ENCODE results near the gene NHLH2. TPM values are rescaled to one million over a fixed set of nuclear protein-coding genes. Genes with fewer than 3 reads are reported as not detected.

The NHLH2 gene
- total and polyA plus RNA-seq, 4 experiments from 2014 or later, result not detected

DNA sequence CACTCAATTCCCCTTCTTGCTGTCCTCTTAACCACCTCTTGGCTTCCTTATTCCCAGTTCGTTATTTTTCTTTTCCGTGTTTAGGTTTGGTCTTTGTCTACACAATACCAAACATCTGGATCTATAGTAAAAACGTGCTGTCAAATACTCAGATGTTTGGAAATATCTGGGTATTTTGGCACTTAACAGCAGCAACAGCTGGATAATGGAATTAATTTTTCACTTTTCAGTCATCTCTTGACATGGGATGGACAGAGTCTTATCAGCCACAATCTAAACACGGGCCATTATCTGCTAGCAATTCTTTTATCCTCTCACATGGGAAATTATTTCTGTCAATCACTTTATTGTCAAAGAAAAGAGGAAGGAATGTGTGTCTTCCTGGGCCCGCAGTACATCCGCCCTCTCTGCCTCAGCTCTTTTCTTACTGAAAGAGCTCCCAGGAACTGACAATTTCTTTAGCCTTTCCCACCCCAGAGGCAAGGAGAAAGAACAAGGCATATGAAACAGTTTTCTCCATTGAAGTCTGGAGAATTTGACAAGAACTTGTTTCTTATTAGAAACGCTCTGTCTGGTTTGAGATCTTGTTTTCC lies 13.4 kb downstream of the NHLH2 start:
- peak overlapping the region in 2 of 8 donors; percentile 17 to 50 for H3K4me3 Mint-ChIP-seq
- peaks cover 0 to 4% (median under 1%) of the 10 kb centered on the region in 8 donors for H3K9me3 Mint-ChIP-seq
- H3K36me3 ChIP-seq (ENCODE audit: insufficient read depth, low read length), result no peaks in the 10 kb centered on the region
- no peak overlapping the region for H3K4me3 ChIP-seq (ENCODE audit: low read length in 2 of 2)
- peaks cover 9% of the 10 kb centered on the region for H3K27me3 ChIP-seq (ENCODE audit: insufficient read depth, low read length)
- no peak overlapping the region for H3K27ac ChIP-seq (ENCODE audit: low read depth, low read length)
- no peak for DNase-seq
- CTCF ChIA-PET (ENCODE audit: partially characterized antibody), result no interaction called here
- H3K36me3 Mint-ChIP-seq, result no peaks in the 10 kb centered on the region
- H3K4me1 Mint-ChIP-seq, result peaks cover 2 to 11% (median 7%) of the 10 kb centered on the region in 4 donors
- no peaks in the 10 kb centered on the region for H3K4me1 ChIP-seq (ENCODE audit: insufficient read depth, low read length)
- H3K9me3 ChIP-seq (ENCODE audit: control insufficient read depth in 1 of 2, low read length in 2 of 2), result no peaks in the 10 kb centered on the region
- intact Hi-C loops (cut with micrococcal nuclease), result no loop called here
- no peak overlapping the region for H3K27ac Mint-ChIP-seq
- peaks cover 35 to 42% of the 10 kb centered on the region in 2 donors for H3K27me3 Mint-ChIP-seq
- POLR2A ChIA-PET (ENCODE audit: partially characterized antibody), result no interaction called here

DNA sequence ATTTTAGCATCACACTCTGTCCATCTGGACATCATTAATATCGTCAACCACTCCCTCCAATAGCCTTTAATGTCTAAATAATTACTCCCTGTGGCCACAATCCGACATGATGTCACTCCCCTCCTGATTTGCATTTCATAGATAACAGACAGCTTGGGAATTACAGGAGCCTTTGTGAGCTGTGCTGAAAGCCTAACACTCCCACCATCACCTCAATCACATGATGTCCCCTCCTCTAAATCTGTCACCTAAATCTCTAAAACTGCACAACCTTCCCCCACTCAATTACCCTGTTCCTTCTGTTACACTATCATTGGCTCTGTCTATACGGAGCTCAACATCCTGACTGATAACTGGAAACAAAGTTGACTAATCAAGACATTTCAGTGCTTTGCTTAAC lies 14.3 kb downstream of the NHLH2 start:
- intact Hi-C loops (cut with micrococcal nuclease), result no loop called here
- Mint-ChIP-seq H3K4me1 (peaks cover 2 to 11% (median 7%) of the 10 kb centered on the region in 4 donors), H3K36me3 (no peaks in the 10 kb centered on the region), H3K27ac (no peak overlapping the region), H3K4me3 (no peak overlapping the region), H3K9me3 (peaks cover 0 to 6% (median under 1%) of the 10 kb centered on the region in 8 donors), H3K27me3 (peaks cover 33 to 46% of the 10 kb centered on the region in 2 donors)
- Histone ChIP-seq H3K27me3 (ENCODE audit: insufficient read depth, low read length) (peaks cover 9% of the 10 kb centered on the region), H3K4me3 (ENCODE audit: low read length in 2 of 2) (no peak overlapping the region), H3K27ac (ENCODE audit: low read depth, low read length) (no peak overlapping the region), H3K36me3 (ENCODE audit: insufficient read depth, low read length) (no peaks in the 10 kb centered on the region), H3K9me3 (ENCODE audit: control insufficient read depth in 1 of 2, low read length in 2 of 2) (no peaks in the 10 kb centered on the region), H3K4me1 (ENCODE audit: insufficient read depth, low read length) (no peaks in the 10 kb centered on the region)
- ChIA-PET POLR2A (ENCODE audit: partially characterized antibody) (no interaction called here), CTCF (ENCODE audit: partially characterized antibody) (no interaction called here)
- no peak for DNase-seq

DNA sequence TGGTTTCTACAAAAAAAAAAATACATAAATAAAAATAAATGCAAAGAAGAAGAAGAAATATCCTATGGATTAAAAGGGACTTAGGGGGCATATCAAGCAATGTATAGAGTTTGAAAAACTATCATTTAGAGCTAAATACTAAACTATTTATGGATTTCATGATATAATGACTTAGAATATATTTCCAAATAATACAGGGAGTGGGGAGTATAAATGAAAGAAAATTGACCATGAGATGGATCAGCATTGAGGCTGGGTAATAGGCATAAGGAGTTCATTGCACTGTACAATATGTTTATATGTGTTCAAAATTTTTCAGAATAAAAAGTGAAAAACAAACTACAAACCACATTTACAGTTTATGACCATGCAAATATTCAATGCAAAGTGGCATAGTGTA lies 18.8 kb downstream of the NHLH2 start:
- H3K4me3 ChIP-seq (ENCODE audit: low read length in 2 of 2), result no peak overlapping the region
- H3K36me3 ChIP-seq (ENCODE audit: insufficient read depth, low read length), result no peaks in the 10 kb centered on the region
- peaks cover 25 to 28% of the 10 kb centered on the region in 2 donors for H3K27me3 Mint-ChIP-seq
- H3K36me3 Mint-ChIP-seq, result no peaks in the 10 kb centered on the region
- POLR2A ChIA-PET (ENCODE audit: partially characterized antibody), result no interaction called here
- no peak overlapping the region for H3K27ac Mint-ChIP-seq
- H3K4me1 Mint-ChIP-seq, result no peaks in the 10 kb centered on the region
- H3K9me3 ChIP-seq (ENCODE audit: control insufficient read depth in 1 of 2, low read length in 2 of 2), result no peaks in the 10 kb centered on the region
- peaks cover 0 to 4% (median under 1%) of the 10 kb centered on the region in 8 donors for H3K9me3 Mint-ChIP-seq
- no peaks in the 10 kb centered on the region for H3K4me1 ChIP-seq (ENCODE audit: insufficient read depth, low read length)
- peaks cover 4% of the 10 kb centered on the region for H3K27me3 ChIP-seq (ENCODE audit: insufficient read depth, low read length)
- H3K4me3 Mint-ChIP-seq, result no peak overlapping the region
- intact Hi-C loops (cut with micrococcal nuclease), result no loop called here
- no peak for DNase-seq
- H3K27ac ChIP-seq (ENCODE audit: low read depth, low read length), result no peak overlapping the region
- CTCF ChIA-PET (ENCODE audit: partially characterized antibody), result no interaction called here

DNA sequence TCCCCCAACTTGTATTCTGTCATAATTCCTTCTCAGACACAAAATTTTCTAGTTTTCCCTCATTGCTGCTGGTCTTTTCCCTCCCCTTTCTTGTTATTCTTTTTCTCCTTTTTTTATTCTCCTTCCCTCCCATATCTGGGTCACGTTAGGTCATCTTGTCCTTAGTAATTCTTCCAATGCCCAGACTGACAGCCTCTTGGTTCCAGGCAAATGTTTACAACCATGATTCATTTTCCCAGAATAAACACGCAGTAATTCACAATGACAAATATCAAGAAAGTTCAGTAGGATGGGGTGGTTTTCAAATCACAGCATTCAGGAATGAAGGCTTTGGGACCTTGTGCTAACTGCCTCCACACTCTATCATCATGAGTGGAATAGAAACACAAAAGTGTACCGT lies 25.2 kb downstream of the NHLH2 start:
- no peak for DNase-seq
- Histone ChIP-seq H3K27ac (ENCODE audit: low read depth, low read length) (no peak overlapping the region), H3K4me3 (ENCODE audit: low read length in 2 of 2) (no peak overlapping the region), H3K36me3 (ENCODE audit: insufficient read depth, low read length) (no peaks in the 10 kb centered on the region), H3K4me1 (ENCODE audit: insufficient read depth, low read length) (no peaks in the 10 kb centered on the region), H3K27me3 (ENCODE audit: insufficient read depth, low read length) (no peaks in the 10 kb centered on the region), H3K9me3 (ENCODE audit: control insufficient read depth in 1 of 2, low read length in 2 of 2) (no peaks in the 10 kb centered on the region)
- Mint-ChIP-seq H3K27ac (no peak overlapping the region), H3K4me1 (no peaks in the 10 kb centered on the region), H3K27me3 (peaks cover 13 to 18% of the 10 kb centered on the region in 2 donors), H3K36me3 (no peaks in the 10 kb centered on the region), H3K9me3 (no peaks in the 10 kb centered on the region), H3K4me3 (no peak overlapping the region)
- CTCF ChIA-PET (ENCODE audit: partially characterized antibody), result interaction anchor here (0.7 to 1.8 kb wide), 2 partner anchors 12 to 166 kb away, joined by 3 to 4 read pairs; no protein-coding TSS in a partner anchor
- POLR2A ChIA-PET (ENCODE audit: partially characterized antibody), result no interaction called here
- intact Hi-C loops (cut with micrococcal nuclease), result no loop called here

GRCh38 chr1:115814685-115815398 lies 26.1 kb downstream of the NHLH2 start:
- no peaks in the 10 kb centered on the region for H3K9me3 ChIP-seq (ENCODE audit: control insufficient read depth in 1 of 2, low read length in 2 of 2)
- CTCF ChIA-PET (ENCODE audit: partially characterized antibody), result interaction anchor here (1.2 to 1.8 kb wide), 2 partner anchors 166 to 167 kb away, joined by 3 to 4 read pairs; no protein-coding TSS in a partner anchor
- DNase-seq, result no peak
- H3K4me3 Mint-ChIP-seq, result no peak overlapping the region
- H3K27me3 ChIP-seq (ENCODE audit: insufficient read depth, low read length), result no peaks in the 10 kb centered on the region
- H3K4me3 ChIP-seq (ENCODE audit: low read length in 2 of 2), result no peak overlapping the region
- H3K27ac Mint-ChIP-seq, result no peak overlapping the region
- H3K4me1 ChIP-seq (ENCODE audit: insufficient read depth, low read length), result no peaks in the 10 kb centered on the region
- no peak overlapping the region for H3K27ac ChIP-seq (ENCODE audit: low read depth, low read length)
- no peaks in the 10 kb centered on the region for H3K36me3 ChIP-seq (ENCODE audit: insufficient read depth, low read length)
- no peaks in the 10 kb centered on the region for H3K4me1 Mint-ChIP-seq
- no peaks in the 10 kb centered on the region for H3K9me3 Mint-ChIP-seq
- intact Hi-C loops (cut with micrococcal nuclease), result no loop called here
- no peaks in the 10 kb centered on the region for H3K36me3 Mint-ChIP-seq
- POLR2A ChIA-PET (ENCODE audit: partially characterized antibody), result no interaction called here
- H3K27me3 Mint-ChIP-seq, result peaks cover 13 to 17% of the 10 kb centered on the region in 2 donors

DNA sequence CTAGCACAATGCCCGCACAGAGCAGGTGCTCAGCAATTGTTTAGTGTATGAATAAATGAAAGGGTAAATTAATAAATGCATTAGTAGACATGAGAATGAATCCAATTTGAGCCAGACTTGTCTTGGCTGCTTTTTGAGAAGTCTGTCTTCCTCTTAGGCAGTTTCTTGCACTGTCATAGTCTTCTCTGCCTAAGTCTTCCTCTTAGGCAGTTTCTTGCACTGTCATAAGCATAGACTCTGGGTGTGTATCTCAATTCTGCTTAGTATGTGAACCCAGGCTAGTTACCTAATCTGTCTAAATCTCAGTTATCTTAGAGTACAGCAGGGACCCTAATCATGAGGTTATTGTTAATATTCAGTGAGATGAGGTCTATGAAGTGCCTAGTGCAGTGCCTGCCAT lies 27.2 kb downstream of the NHLH2 start:
- Histone ChIP-seq H3K36me3 (ENCODE audit: insufficient read depth, low read length) (no peaks in the 10 kb centered on the region), H3K27me3 (ENCODE audit: insufficient read depth, low read length) (no peaks in the 10 kb centered on the region), H3K4me1 (ENCODE audit: insufficient read depth, low read length) (no peaks in the 10 kb centered on the region), H3K9me3 (ENCODE audit: control insufficient read depth in 1 of 2, low read length in 2 of 2) (no peaks in the 10 kb centered on the region), H3K27ac (ENCODE audit: low read depth, low read length) (no peak overlapping the region), H3K4me3 (ENCODE audit: low read length in 2 of 2) (no peak overlapping the region)
- intact Hi-C loops (cut with micrococcal nuclease), result no loop called here
- Mint-ChIP-seq H3K27ac (no peak overlapping the region), H3K27me3 (peaks cover 11 to 17% of the 10 kb centered on the region in 2 donors), H3K9me3 (no peaks in the 10 kb centered on the region), H3K4me1 (no peaks in the 10 kb centered on the region), H3K4me3 (no peak overlapping the region), H3K36me3 (no peaks in the 10 kb centered on the region)
- POLR2A ChIA-PET (ENCODE audit: partially characterized antibody), result no interaction called here
- CTCF ChIA-PET (ENCODE audit: partially characterized antibody), result interaction anchor here (1.2 to 1.8 kb wide), 2 partner anchors 167 to 168 kb away, joined by 3 to 4 read pairs; no protein-coding TSS in a partner anchor
- no peak for DNase-seq

GRCh38 chr1:115811140-115811828 lies 29.6 kb downstream of the NHLH2 start:
- Mint-ChIP-seq H3K27me3 (peaks cover 14 to 21% of the 10 kb centered on the region in 2 donors), H3K27ac (no peak overlapping the region), H3K4me1 (no peaks in the 10 kb centered on the region), H3K36me3 (no peaks in the 10 kb centered on the region), H3K4me3 (no peak overlapping the region), H3K9me3 (peaks cover 0 to 3% (median 0%) of the 10 kb centered on the region in 8 donors)
- ChIA-PET CTCF (ENCODE audit: partially characterized antibody) (interaction anchor here (1.0 to 2.6 kb wide), 4 partner anchors 170 to 209 kb away, joined by 3 to 12 read pairs (median 3); no protein-coding TSS in a partner anchor), POLR2A (ENCODE audit: partially characterized antibody) (no interaction called here)
- no peak for DNase-seq
- H3K4me3 ChIP-seq (ENCODE audit: low read length in 2 of 2), result no peak overlapping the region
- H3K27ac ChIP-seq (ENCODE audit: low read depth, low read length), result no peak overlapping the region
- H3K9me3 ChIP-seq (ENCODE audit: control insufficient read depth in 1 of 2, low read length in 2 of 2), result no peaks in the 10 kb centered on the region
- no peaks in the 10 kb centered on the region for H3K36me3 ChIP-seq (ENCODE audit: insufficient read depth, low read length)
- no peaks in the 10 kb centered on the region for H3K27me3 ChIP-seq (ENCODE audit: insufficient read depth, low read length)
- H3K4me1 ChIP-seq (ENCODE audit: insufficient read depth, low read length), result no peaks in the 10 kb centered on the region
- intact Hi-C loops (cut with micrococcal nuclease), result no loop called here
